A549 (cell line): ENCODE data around the gene FAM20A. TPM values are rescaled to one million over a fixed set of nuclear protein-coding genes. Genes with fewer than 3 reads are reported as not detected.

ENCODE experiments used
- ATAC-seq, 2 experiments: fragments of 200-7000 bp in 1 of 2; fragments of >200 bp in 1 of 2; cut with Nextera tagmentation in 1 of 2; cut with Tn5 transposase in 1 of 2; 3 replicates each; pipeline versions ENCODE4 v1.8.0 to v1.9.1; 2018 to 2020; ENCODE audit warnings: mild to moderate bottlenecking in 1 of 2, moderate library complexity in 1 of 2
- CTCF ChIA-PET: fragments of 300-600 bp; sonication (Branson Sonifier 250); formaldehyde crosslinking; extraction: SDS; loops from one replicate; lab custom pipeline; 2021; ENCODE audit warnings: antibody characterized with exemption, inconsistent platforms; lab: Yijun Ruan, JAX
- POLR2A ChIA-PET: fragments of 350-600 bp; formaldehyde crosslinking; extraction: SDS; loops from one replicate; lab custom pipeline; 2021; ENCODE audit warnings: antibody characterized with exemption, inconsistent platforms; lab: Yijun Ruan, JAX
- DNase-seq, 2 experiments: peaks; one replicate each; pipeline versions ENCODE4 v3.0.0 to v3.0.0-alpha.2; 2011 to 2016; ENCODE audit warnings: low read depth in 1 of 2, low spot score in 1 of 2
- FAIRE-seq: peaks from 2 replicates; lab custom pipeline; 2011; peaks lifted over from hg19 to GRCh38; lab: Jason Lieb, UNC
- H3K27ac ChIP-seq, 2 experiments: fragments of >200 bp; sonication (Bioruptor Twin); formaldehyde crosslinking; 3 replicates each; pipeline ENCODE4 v1.5.1; 2016 to 2017
- H3K4me1 ChIP-seq: fragments of >200 bp; sonication (Bioruptor Twin); formaldehyde crosslinking; 3 replicates; pipeline ENCODE4 v1.6.1; 2016
- H3K4me2 ChIP-seq: fragments of >200 bp; sonication (Bioruptor Twin); formaldehyde crosslinking; 3 replicates; pipeline ENCODE4 v1.6.1; 2016
- H3K4me3 ChIP-seq: fragments of >200 bp; sonication (Bioruptor Twin); formaldehyde crosslinking; 3 replicates; pipeline ENCODE4 v1.5.1; 2016
- H3K9me3 ChIP-seq: fragments of >200 bp; sonication (Bioruptor Twin); formaldehyde crosslinking; 3 replicates; pipeline ENCODE4 v1.6.1; 2016
- CBX2 ChIP-seq: fragments of 200-600 bp; sonication (generic); IDR thresholded peaks from 2 replicates; pipeline ENCODE4 v1.6.1; 2016; ENCODE audit warnings: low read depth, mild to moderate bottlenecking, borderline replicate concordance
- CBX8 ChIP-seq: fragments of 200-600 bp; sonication (generic); IDR thresholded peaks from 2 replicates; pipeline ENCODE4 v1.6.1; 2016
- EHMT2 ChIP-seq: fragments of 200-600 bp; sonication (generic); IDR thresholded peaks from 2 replicates; pipeline ENCODE4 v1.6.1; 2016; ENCODE audit warnings: antibody characterized with exemption, low read depth, mild to moderate bottlenecking, moderate library complexity
- ESRRA ChIP-seq: fragments of 150-350 bp; IDR thresholded peaks from 2 replicates; pipeline ENCODE4 v1.6.1; 2014; ENCODE audit warnings: mild to moderate bottlenecking, low read length, borderline replicate concordance
- FOSB ChIP-seq: fragments of 250-450 bp; sonication (Bioruptor Pico); IDR thresholded peaks from 2 replicates; pipeline ENCODE4 v1.5.0; 2020; ENCODE audit warnings: mild to moderate bottlenecking, moderate library complexity
- FOXS1 ChIP-seq: fragments of 250-450 bp; sonication (Bioruptor Pico); IDR thresholded peaks from 2 replicates; pipeline ENCODE4 v1.5.0; 2020; ENCODE audit warnings: mild to moderate bottlenecking, moderate library complexity
- GATA3 ChIP-seq: IDR thresholded peaks from 2 replicates; pipeline ENCODE4 v1.6.1; 2012; ENCODE audit warnings: borderline replicate concordance
- HDAC2 ChIP-seq: fragments of 200-600 bp; sonication (generic); IDR thresholded peaks from 2 replicates; pipeline ENCODE4 v1.6.1; 2016
- HEYL ChIP-seq: fragments of 250-450 bp; sonication (Bioruptor Pico); IDR thresholded peaks from 2 replicates; pipeline ENCODE4 v1.8.0; 2021; ENCODE audit warnings: mild to moderate bottlenecking, moderate library complexity
- KDM5A ChIP-seq: fragments of 200-600 bp; sonication (generic); IDR thresholded peaks from 2 replicates; pipeline ENCODE4 v1.6.1; 2016; ENCODE audit warnings: antibody characterized with exemption, mild to moderate bottlenecking
- MYC ChIP-seq: IDR thresholded peaks from 2 replicates; pipeline ENCODE4 v1.6.1; 2012; ENCODE audit warnings: mild to moderate bottlenecking, inconsistent platforms, low read length, improper control_type of control experiment, borderline replicate concordance
- NR3C1 ChIP-seq: fragments of >200 bp; sonication (Bioruptor Twin); formaldehyde crosslinking; IDR thresholded peaks from 3 replicates; pipeline ENCODE4 v1.6.1; 2017
- PHF8 ChIP-seq: fragments of 200-600 bp; sonication (generic); IDR thresholded peaks from 2 replicates; pipeline ENCODE4 v1.6.1; 2016; ENCODE audit warnings: low read depth, mild to moderate bottlenecking, antibody characterized with exemption, moderate library complexity, borderline replicate concordance
- POLR2A ChIP-seq: IDR thresholded peaks from 2 replicates; pipeline ENCODE4 v1.6.1; 2012; ENCODE audit warnings: mild to moderate bottlenecking, low read length
- RAD21 ChIP-seq, 2 experiments: fragments of >200 bp in 1 of 2; sonication (Bioruptor Twin) in 1 of 2; formaldehyde crosslinking in 1 of 2; IDR thresholded peaks in 1 of 2; conservative IDR thresholded peaks in 1 of 2; 2 replicates in 1 of 2; 3 replicates in 1 of 2; pipeline ENCODE4 v1.6.1; 2012 to 2018; ENCODE audit warnings: inconsistent platforms in 1 of 2
- RARB ChIP-seq: fragments of 250-450 bp; sonication (Bioruptor Pico); IDR thresholded peaks from 2 replicates; pipeline ENCODE4 v1.8.0; 2021; ENCODE audit warnings: mild to moderate bottlenecking, moderate library complexity
- RCOR1 ChIP-seq: fragments of 150-350 bp; IDR thresholded peaks from 2 replicates; pipeline ENCODE4 v1.6.1; 2014; ENCODE audit warnings: antibody characterized with exemption, low read length, low read depth
- RNF2 ChIP-seq: fragments of 200-600 bp; sonication (generic); IDR thresholded peaks from 2 replicates; pipeline ENCODE4 v1.6.1; 2016; ENCODE audit warnings: low read depth, mild to moderate bottlenecking, antibody characterized with exemption, moderate library complexity, borderline replicate concordance
- TP53 ChIP-seq: fragments of 250-450 bp; sonication (Bioruptor Pico); IDR thresholded peaks from 2 replicates; pipeline ENCODE4 v1.5.0; 2021; ENCODE audit warnings: mild to moderate bottlenecking, moderate library complexity
- USF2 ChIP-seq: fragments of 450-650 bp; IDR thresholded peaks from 2 replicates; pipeline ENCODE4 v1.6.1; 2014; ENCODE audit warnings: antibody characterized with exemption
- ZNF302 ChIP-seq: fragments of 250-450 bp; sonication (Bioruptor Pico); IDR thresholded peaks from 2 replicates; pipeline ENCODE4 v1.9.0; 2021; ENCODE audit warnings: inconsistent platforms, mild to moderate bottlenecking, moderate library complexity
- WGBS: methylation state at CpG from one replicate; pipeline ENCODE4 v1.1.6; 2017; ENCODE audit errors: missing lambda C conversion rate; 5-methylcytosine and 5-hydroxymethylcytosine counted together
- polyA plus RNA-seq, 4 experiments: library from polyadenylated mRNA; depleted of rRNA in 3 of 4; stranded (reverse); fragments of >200 nt; fragmentation: RNase III in 1 of 4; extraction: RNeasy Plus Mini Kit Qiagen cat#74134 plus additional on column Dnase treatment in 1 of 4; gene quantifications; 2 replicates in 3 of 4; 3 replicates in 1 of 4; pipeline ENCODE4 v1.2.3, GENCODE V29; 2011 to 2017
- TF ChIP-seq, protein P1 (sequence below): fragments of >200 bp; sonication (Bioruptor Twin); formaldehyde crosslinking; IDR thresholded peaks from 3 replicates; pipeline ENCODE4 v1.5.1; 2016

FAM20A gene
- polyA plus RNA-seq, 2 of the 4 experiments (the other 2 are of a cell fraction): 0.05 to 0.09 TPM

DNA sequence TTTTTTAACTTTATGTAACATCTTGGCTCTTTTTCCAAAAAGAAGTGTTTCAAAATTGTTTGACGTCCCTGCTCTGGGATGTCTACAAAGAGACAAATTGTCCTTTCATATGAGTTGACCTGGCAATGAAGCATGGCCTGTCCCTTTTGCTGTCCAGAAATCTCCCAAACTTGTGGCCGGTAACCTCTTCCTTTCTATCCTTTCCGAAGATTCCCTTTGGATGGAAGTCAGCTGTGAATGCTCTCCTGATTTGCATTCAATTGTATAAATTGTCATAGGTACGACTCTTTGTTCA is 40.9 kb upstream of the FAM20A start (continued):
- TF ChIP-seq HDAC2: no peak
- TF ChIP-seq ZNF302 (CRISPR knock-in tag): no peak
- TF ChIP-seq FOXS1 (CRISPR knock-in tag): no peak
- TF ChIP-seq RARB (CRISPR knock-in tag): no peak
- no peak for TF ChIP-seq KDM5A

DNA sequence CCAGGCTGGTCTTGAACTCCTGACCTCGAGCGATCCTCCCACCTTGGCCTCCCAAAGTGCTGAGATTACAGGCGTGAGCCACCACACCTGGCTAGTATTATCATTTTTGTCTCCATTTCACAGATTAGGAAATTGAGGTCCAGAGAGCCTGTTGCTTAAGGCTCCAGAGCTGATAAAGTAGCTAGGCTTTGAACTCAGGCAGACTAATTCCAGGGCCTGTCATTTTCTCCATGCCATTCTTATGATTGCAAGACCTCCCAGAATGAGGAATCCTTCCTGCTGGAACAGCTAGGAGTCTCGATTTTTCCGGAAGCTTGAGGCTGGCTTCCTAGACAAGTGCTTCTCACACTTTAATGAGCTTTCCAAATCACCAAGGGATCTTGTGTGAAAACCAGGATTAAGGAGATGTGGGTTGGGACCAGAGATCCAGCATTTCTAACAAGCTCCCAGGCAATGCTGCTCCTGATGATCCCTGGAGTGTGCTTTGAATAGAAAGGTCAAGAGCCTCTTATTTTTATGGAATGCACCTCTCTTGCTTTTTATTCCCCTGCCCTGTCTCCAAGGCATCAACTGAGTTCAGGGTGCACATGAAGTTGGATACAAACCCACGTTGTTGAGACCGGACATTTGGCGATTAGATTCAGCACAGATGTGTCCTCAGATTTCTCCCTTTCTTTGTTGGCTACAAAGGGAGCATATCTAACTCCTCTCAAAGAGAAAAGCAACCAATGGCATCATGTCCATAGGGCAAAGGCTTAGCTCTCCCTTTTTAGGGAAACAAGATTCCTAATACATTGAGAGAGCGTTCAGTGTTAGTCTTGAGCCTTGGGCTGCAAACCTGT is 40.3 kb upstream of the FAM20A start:
- TF ChIP-seq RNF2 (no peak), EHMT2 (no peak)
- Histone ChIP-seq H3K4me2 (no peak overlapping the region), H3K4me3 (no peak overlapping the region), H3K9me3 (no peaks in the 10 kb centered on the region), H3K4me1 (no peaks in the 10 kb centered on the region), H3K27ac (no peak overlapping the region)
- no peak for DNase-seq
- 55% methylated on average over 9 of the region's 9 CpGs for WGBS
- ATAC-seq: no peak
- POLR2A ChIA-PET: interaction anchor here (0.6 kb wide), 1 partner anchor 24 kb away, joined by 3 read pairs; no protein-coding TSS in a partner anchor
- CTCF ChIA-PET: interaction anchor here (0.6 to 1.6 kb wide), 2 partner anchors 23 to 27 kb away, joined by 3 read pairs; no protein-coding TSS in a partner anchor
- no peak for FAIRE-seq

DNA sequence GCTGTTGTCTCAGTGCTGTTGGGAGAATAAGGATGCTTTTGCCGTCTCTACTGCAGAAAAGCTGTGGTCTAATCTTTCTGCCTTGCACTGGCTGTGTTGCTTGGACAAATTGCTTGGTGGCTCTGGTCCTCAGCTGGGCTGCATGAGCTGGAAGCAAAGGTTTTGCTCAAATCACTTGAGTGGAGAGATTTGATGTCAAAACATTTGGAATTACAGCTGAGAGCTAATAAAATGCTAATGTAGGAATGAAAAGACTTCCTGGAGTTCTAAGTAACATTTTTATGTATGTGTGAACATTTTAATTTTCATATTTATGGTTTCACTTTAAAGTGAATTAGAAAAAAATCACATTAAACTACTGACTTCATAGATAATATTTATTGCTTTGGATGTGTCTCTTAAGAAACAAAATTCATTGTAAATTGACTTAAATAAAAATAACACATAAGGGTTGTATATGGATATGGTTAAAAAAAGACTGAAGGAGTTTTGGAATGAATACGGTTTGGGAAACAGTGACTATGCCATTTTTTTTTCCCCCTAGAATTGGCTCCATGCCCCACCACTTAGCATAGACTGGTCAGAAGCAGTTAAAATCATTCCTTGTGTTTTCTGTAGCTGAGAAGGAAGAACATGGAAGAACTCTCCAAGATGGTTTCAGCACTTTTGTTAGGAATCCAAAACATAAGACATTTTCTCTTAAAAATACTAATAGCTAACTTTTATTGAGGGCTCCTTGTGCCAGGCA is 39.2 kb upstream of the FAM20A start:
- DNase-seq (no peak), FAIRE-seq (no peak), ATAC-seq (no peak)
- Histone ChIP-seq H3K4me3 (no peak overlapping the region), H3K4me2 (no peak overlapping the region), H3K4me1 (no peaks in the 10 kb centered on the region), H3K27ac (no peak overlapping the region), H3K9me3 (no peaks in the 10 kb centered on the region)
- ChIA-PET POLR2A (interaction anchor here (0.6 kb wide), 1 partner anchor 25 kb away, joined by 3 read pairs; no protein-coding TSS in a partner anchor), CTCF (no interaction called here)
- TF ChIP-seq MYC: no peak
- TF ChIP-seq FOSB (CRISPR knock-in tag): no peak
- no peak for TF ChIP-seq ESRRA
- TF ChIP-seq RNF2: no peak
- TF ChIP-seq, protein P1, sequence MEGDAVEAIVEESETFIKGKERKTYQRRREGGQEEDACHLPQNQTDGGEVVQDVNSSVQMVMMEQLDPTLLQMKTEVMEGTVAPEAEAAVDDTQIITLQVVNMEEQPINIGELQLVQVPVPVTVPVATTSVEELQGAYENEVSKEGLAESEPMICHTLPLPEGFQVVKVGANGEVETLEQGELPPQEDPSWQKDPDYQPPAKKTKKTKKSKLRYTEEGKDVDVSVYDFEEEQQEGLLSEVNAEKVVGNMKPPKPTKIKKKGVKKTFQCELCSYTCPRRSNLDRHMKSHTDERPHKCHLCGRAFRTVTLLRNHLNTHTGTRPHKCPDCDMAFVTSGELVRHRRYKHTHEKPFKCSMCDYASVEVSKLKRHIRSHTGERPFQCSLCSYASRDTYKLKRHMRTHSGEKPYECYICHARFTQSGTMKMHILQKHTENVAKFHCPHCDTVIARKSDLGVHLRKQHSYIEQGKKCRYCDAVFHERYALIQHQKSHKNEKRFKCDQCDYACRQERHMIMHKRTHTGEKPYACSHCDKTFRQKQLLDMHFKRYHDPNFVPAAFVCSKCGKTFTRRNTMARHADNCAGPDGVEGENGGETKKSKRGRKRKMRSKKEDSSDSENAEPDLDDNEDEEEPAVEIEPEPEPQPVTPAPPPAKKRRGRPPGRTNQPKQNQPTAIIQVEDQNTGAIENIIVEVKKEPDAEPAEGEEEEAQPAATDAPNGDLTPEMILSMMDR: no peak
- no peak for TF ChIP-seq RARB (CRISPR knock-in tag)
- no peak for TF ChIP-seq RAD21 (conservative IDR thresholded peaks at IDR 0.05 in 1 of 2, IDR thresholded peaks at IDR 0.05 in 1 of 2)
- TF ChIP-seq NR3C1: no peak
- TF ChIP-seq PHF8: no peak
- TF ChIP-seq USF2: no peak
- TF ChIP-seq KDM5A: no peak
- TF ChIP-seq CBX8: no peak
- no peak for TF ChIP-seq HEYL (CRISPR knock-in tag)
- TF ChIP-seq GATA3: no peak
- TF ChIP-seq RCOR1: no peak
- no peak for TF ChIP-seq HDAC2
- TF ChIP-seq TP53 (CRISPR knock-in tag): no peak
- no peak for TF ChIP-seq CBX2
- TF ChIP-seq POLR2A: no peak
- WGBS: 33% methylated on average over 2 of the region's 2 CpGs
